A549 (cell line): ENCODE data around the gene DNASE1L1. TPM values are rescaled to one million over a fixed set of nuclear protein-coding genes. Genes with fewer than 3 reads are reported as not detected.

Experiments used
- ATAC-seq, 2 experiments: fragments of 200-7000 bp in 1 of 2; fragments of >200 bp in 1 of 2; cut with Nextera tagmentation in 1 of 2; cut with Tn5 transposase in 1 of 2; 3 replicates each; pipeline versions ENCODE4 v1.8.0 to v1.9.1; 2018 to 2020; ENCODE audit warnings: mild to moderate bottlenecking in 1 of 2, moderate library complexity in 1 of 2
- CTCF ChIA-PET: fragments of 300-600 bp; sonication (Branson Sonifier 250); formaldehyde crosslinking; extraction: SDS; loops from one replicate; lab custom pipeline; 2021; ENCODE audit warnings: antibody characterized with exemption, inconsistent platforms; lab: Yijun Ruan, JAX
- POLR2A ChIA-PET: fragments of 350-600 bp; formaldehyde crosslinking; extraction: SDS; loops from one replicate; lab custom pipeline; 2021; ENCODE audit warnings: antibody characterized with exemption, inconsistent platforms; lab: Yijun Ruan, JAX
- DNase-seq, 2 experiments: peaks; one replicate each; pipeline versions ENCODE4 v3.0.0 to v3.0.0-alpha.2; 2011 to 2016; ENCODE audit warnings: low read depth in 1 of 2, low spot score in 1 of 2
- FAIRE-seq: peaks from 2 replicates; lab custom pipeline; 2011; peaks lifted over from hg19 to GRCh38; lab: Jason Lieb, UNC
- H3K27ac ChIP-seq, 2 experiments: fragments of >200 bp; sonication (Bioruptor Twin); formaldehyde crosslinking; 3 replicates each; pipeline ENCODE4 v1.5.1; 2016 to 2017
- H3K4me1 ChIP-seq: fragments of >200 bp; sonication (Bioruptor Twin); formaldehyde crosslinking; 3 replicates; pipeline ENCODE4 v1.6.1; 2016
- H3K4me2 ChIP-seq: fragments of >200 bp; sonication (Bioruptor Twin); formaldehyde crosslinking; 3 replicates; pipeline ENCODE4 v1.6.1; 2016
- H3K4me3 ChIP-seq: fragments of >200 bp; sonication (Bioruptor Twin); formaldehyde crosslinking; 3 replicates; pipeline ENCODE4 v1.5.1; 2016
- H3K9me3 ChIP-seq: fragments of >200 bp; sonication (Bioruptor Twin); formaldehyde crosslinking; 3 replicates; pipeline ENCODE4 v1.6.1; 2016
- BHLHE40 ChIP-seq: IDR thresholded peaks from 2 replicates; pipeline ENCODE4 v1.6.1; 2012; ENCODE audit warnings: low read depth, low read length, inconsistent platforms
- CBX2 ChIP-seq: fragments of 200-600 bp; sonication (generic); IDR thresholded peaks from 2 replicates; pipeline ENCODE4 v1.6.1; 2016; ENCODE audit warnings: low read depth, mild to moderate bottlenecking, borderline replicate concordance
- CHD4 ChIP-seq: fragments of 200-600 bp; sonication (generic); IDR thresholded peaks from 2 replicates; pipeline ENCODE4 v1.6.1; 2016; ENCODE audit warnings: antibody characterized with exemption, mild to moderate bottlenecking, borderline replicate concordance
- E2F6 ChIP-seq: IDR thresholded peaks from 2 replicates; pipeline ENCODE4 v1.6.1; 2012; ENCODE audit warnings: low read depth, borderline replicate concordance
- EHF ChIP-seq: fragments of 250-450 bp; sonication (Bioruptor Pico); IDR thresholded peaks from 2 replicates; pipeline ENCODE4 v1.5.0; 2020; ENCODE audit warnings: mild to moderate bottlenecking
- ELK1 ChIP-seq: fragments of 150-350 bp; IDR thresholded peaks from 2 replicates; pipeline ENCODE4 v1.6.1; 2014; ENCODE audit warnings: low read depth, mild to moderate bottlenecking, low read length
- ESRRA ChIP-seq: fragments of 150-350 bp; IDR thresholded peaks from 2 replicates; pipeline ENCODE4 v1.6.1; 2014; ENCODE audit warnings: mild to moderate bottlenecking, low read length, borderline replicate concordance
- HOXA7 ChIP-seq: fragments of 250-450 bp; sonication (Bioruptor Pico); IDR thresholded peaks from 2 replicates; pipeline ENCODE4 v1.5.0; 2020; ENCODE audit warnings: mild to moderate bottlenecking, moderate library complexity
- JUNB ChIP-seq: fragments of >200 bp; sonication (Bioruptor Twin); formaldehyde crosslinking; IDR thresholded peaks from 2 replicates; pipeline ENCODE4 v1.6.1; 2016
- MYC ChIP-seq: IDR thresholded peaks from 2 replicates; pipeline ENCODE4 v1.6.1; 2012; ENCODE audit warnings: mild to moderate bottlenecking, inconsistent platforms, low read length, improper control_type of control experiment, borderline replicate concordance
- NFE2L2 ChIP-seq: fragments of 150-350 bp; conservative IDR thresholded peaks from 2 replicates; pipeline ENCODE4 v1.6.1; 2014; ENCODE audit warnings: low read length
- RCOR1 ChIP-seq: fragments of 150-350 bp; IDR thresholded peaks from 2 replicates; pipeline ENCODE4 v1.6.1; 2014; ENCODE audit warnings: antibody characterized with exemption, low read length, low read depth
- RFX5 ChIP-seq: fragments of 450-650 bp; IDR thresholded peaks from 2 replicates; pipeline ENCODE4 v1.7.1; 2014; ENCODE audit warnings: antibody characterized with exemption, mild to moderate bottlenecking, moderate library complexity
- RNF2 ChIP-seq: fragments of 200-600 bp; sonication (generic); IDR thresholded peaks from 2 replicates; pipeline ENCODE4 v1.6.1; 2016; ENCODE audit warnings: low read depth, mild to moderate bottlenecking, antibody characterized with exemption, moderate library complexity, borderline replicate concordance
- TFCP2L1 ChIP-seq: fragments of 250-450 bp; sonication (Bioruptor Pico); IDR thresholded peaks from 2 replicates; pipeline ENCODE4 v1.5.0; 2021; ENCODE audit warnings: mild to moderate bottlenecking
- TP53 ChIP-seq: fragments of 250-450 bp; sonication (Bioruptor Pico); IDR thresholded peaks from 2 replicates; pipeline ENCODE4 v1.5.0; 2021; ENCODE audit warnings: mild to moderate bottlenecking, moderate library complexity
- ZNF302 ChIP-seq: fragments of 250-450 bp; sonication (Bioruptor Pico); IDR thresholded peaks from 2 replicates; pipeline ENCODE4 v1.9.0; 2021; ENCODE audit warnings: inconsistent platforms, mild to moderate bottlenecking, moderate library complexity
- WGBS: methylation state at CpG from one replicate; pipeline ENCODE4 v1.1.6; 2017; ENCODE audit errors: missing lambda C conversion rate; 5-methylcytosine and 5-hydroxymethylcytosine counted together
- polyA plus RNA-seq, 4 experiments: library from polyadenylated mRNA; depleted of rRNA in 3 of 4; stranded (reverse); fragments of >200 nt; fragmentation: RNase III in 1 of 4; extraction: RNeasy Plus Mini Kit Qiagen cat#74134 plus additional on column Dnase treatment in 1 of 4; gene quantifications; 2 replicates in 3 of 4; 3 replicates in 1 of 4; pipeline ENCODE4 v1.2.3, GENCODE V29; 2011 to 2017
- TF ChIP-seq, protein P1 (sequence below): fragments of 250-450 bp; sonication (Bioruptor Pico); IDR thresholded peaks from 2 replicates; pipeline ENCODE4 v1.5.0; 2020; ENCODE audit warnings: low read depth, mild to moderate bottlenecking, moderate library complexity
- TF ChIP-seq, protein P2 (sequence below): fragments of 450-650 bp; IDR thresholded peaks from 2 replicates; pipeline ENCODE4 v1.6.1; 2014; ENCODE audit warnings: antibody characterized with exemption

Gene DNASE1L1
- polyA plus RNA-seq, 2 of the 4 experiments (the other 2 are of a cell fraction) = 14.3 to 24.5 TPM

DNA sequence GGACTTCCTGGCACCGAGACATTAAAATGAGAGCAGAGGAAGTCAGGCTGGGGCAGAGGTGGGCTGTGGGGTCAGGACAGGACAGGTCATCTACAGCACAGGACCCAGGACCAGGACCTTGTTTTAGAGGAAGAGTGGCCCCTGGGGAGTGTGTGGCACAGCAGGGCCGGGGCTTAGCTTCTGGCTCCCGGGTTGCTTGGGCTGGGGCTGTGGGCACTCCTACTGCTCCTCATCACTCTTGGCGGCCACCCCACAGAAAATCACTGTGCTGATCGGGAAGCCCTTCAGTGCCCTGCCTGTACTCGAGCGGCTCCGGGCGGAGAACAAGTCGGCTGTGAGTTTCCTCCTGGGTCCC lies 11.3 kb upstream of the DNASE1L1 start:
- POLR2A ChIA-PET = no interaction called here

DNA sequence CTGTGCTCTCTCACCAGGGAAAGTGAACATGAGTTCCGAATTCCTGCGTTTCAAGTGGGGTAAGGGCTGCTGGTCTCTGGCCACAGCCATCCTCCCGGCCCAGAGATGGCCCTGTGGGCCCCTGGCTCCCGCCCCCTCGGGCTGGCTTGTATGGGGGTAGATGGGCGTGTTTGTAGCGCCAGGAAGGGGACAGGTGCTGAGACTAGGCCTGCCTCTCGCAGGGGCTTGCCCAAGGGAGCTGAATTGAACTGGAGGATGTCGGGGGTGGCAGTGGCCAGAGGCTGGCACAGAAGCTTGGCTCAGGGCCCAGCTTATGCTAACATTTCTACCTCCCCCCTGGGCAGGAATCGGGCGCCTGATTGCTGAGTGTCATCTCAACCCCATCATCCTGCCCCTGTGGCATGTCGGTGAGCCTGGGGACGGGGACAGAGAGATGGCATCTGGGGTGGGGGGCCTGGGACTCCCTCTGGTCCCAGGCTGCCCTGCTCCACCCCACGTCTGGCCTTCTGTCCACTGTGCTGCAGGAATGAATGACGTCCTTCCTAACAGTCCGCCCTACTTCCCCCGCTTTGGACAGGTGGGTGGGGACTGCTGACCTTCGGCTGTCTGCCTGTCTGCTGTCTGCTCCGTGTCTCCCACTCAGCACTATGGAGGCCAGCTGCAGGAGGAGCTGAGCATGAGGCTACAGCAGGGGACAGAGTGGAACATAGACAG lies 10.8 kb upstream of the DNASE1L1 start:
- WGBS = 94% methylated on average over 16 of the region's 19 CpGs
- no peak overlapping the region for H3K4me2 ChIP-seq
- FAIRE-seq = no peak
- H3K9me3 ChIP-seq = no peaks in the 10 kb centered on the region
- ATAC-seq = peak in 1 of 2 experiments; percentile 15; a peak in 1 of 6 replicates
- ChIA-PET CTCF (interaction anchor here (1.3 to 1.4 kb wide), 2 partner anchors 35 to 114 kb away, joined by 3 read pairs; no protein-coding TSS in a partner anchor), POLR2A (no interaction called here)
- no peak for DNase-seq
- H3K4me1 ChIP-seq = no peaks in the 10 kb centered on the region
- H3K4me3 ChIP-seq = no peak overlapping the region
- TF ChIP-seq, protein P1, sequence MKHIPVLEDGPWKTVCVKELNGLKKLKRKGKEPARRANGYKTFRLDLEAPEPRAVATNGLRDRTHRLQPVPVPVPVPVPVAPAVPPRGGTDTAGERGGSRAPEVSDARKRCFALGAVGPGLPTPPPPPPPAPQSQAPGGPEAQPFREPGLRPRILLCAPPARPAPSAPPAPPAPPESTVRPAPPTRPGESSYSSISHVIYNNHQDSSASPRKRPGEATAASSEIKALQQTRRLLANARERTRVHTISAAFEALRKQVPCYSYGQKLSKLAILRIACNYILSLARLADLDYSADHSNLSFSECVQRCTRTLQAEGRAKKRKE = no peak
- no peak for TF ChIP-seq BHLHE40
- no peak for TF ChIP-seq TFCP2L1 (CRISPR knock-in tag)
- no peak for TF ChIP-seq JUNB
- no peak for TF ChIP-seq CHD4
- no peak for TF ChIP-seq HOXA7 (CRISPR knock-in tag)
- TF ChIP-seq ZNF302 = no peak
- no peak for TF ChIP-seq EHF (CRISPR knock-in tag)
- no peak for TF ChIP-seq E2F6
- no peak overlapping the region for H3K27ac ChIP-seq

More for the DNA sequence above, 11.3 kb upstream of the DNASE1L1 start:
- Histone ChIP-seq H3K27ac (no peak overlapping the region), H3K4me2 (no peak overlapping the region), H3K4me3 (no peak overlapping the region), H3K4me1 (no peaks in the 10 kb centered on the region)
- 92% methylated on average over 2 of the region's 10 CpGs for WGBS
- CTCF ChIA-PET = interaction anchor here (1.3 to 1.4 kb wide), 2 partner anchors 34 to 114 kb away, joined by 3 read pairs; no protein-coding TSS in a partner anchor
- ATAC-seq (no peak), DNase-seq (no peak)
- no peak for TF ChIP-seq ESRRA
- TF ChIP-seq CBX2 = no peak
- TF ChIP-seq RFX5 = no peak
- no peak for TF ChIP-seq TP53 (CRISPR knock-in tag)
- no peak for TF ChIP-seq RNF2
- no peak for TF ChIP-seq ELK1
- TF ChIP-seq TFCP2L1 (CRISPR knock-in tag) = no peak
- TF ChIP-seq, protein P2, sequence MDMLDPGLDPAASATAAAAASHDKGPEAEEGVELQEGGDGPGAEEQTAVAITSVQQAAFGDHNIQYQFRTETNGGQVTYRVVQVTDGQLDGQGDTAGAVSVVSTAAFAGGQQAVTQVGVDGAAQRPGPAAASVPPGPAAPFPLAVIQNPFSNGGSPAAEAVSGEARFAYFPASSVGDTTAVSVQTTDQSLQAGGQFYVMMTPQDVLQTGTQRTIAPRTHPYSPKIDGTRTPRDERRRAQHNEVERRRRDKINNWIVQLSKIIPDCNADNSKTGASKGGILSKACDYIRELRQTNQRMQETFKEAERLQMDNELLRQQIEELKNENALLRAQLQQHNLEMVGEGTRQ = no peak
- TF ChIP-seq, all 56 proteins: peak for 0
- no peaks in the 10 kb centered on the region for H3K9me3 ChIP-seq
- FAIRE-seq = no peak

- POLR2A ChIA-PET = no interaction called here
- 92% methylated on average over 7 of the region's 8 CpGs for WGBS
- no peak overlapping the region for H3K4me3 ChIP-seq
Measured at GRCh38 chrX:154419189-154419588, 10.1 kb upstream of the DNASE1L1 start.

More at GRCh38 chrX:154419189-154419588, 10.1 kb upstream of the DNASE1L1 start:
- H3K9me3 ChIP-seq = no peaks in the 10 kb centered on the region
- FAIRE-seq = no peak
- no peaks in the 10 kb centered on the region for H3K4me1 ChIP-seq
- CTCF ChIA-PET = interaction anchor here (1.4 kb wide), 1 partner anchor 115 kb away, joined by 3 read pairs; no protein-coding TSS in a partner anchor
- no peak overlapping the region for H3K4me2 ChIP-seq
- no peak for TF ChIP-seq ELK1
- TF ChIP-seq RCOR1 = no peak
- no peak for TF ChIP-seq RNF2
- TF ChIP-seq ESRRA = no peak
- no peak for TF ChIP-seq NFE2L2
- TF ChIP-seq ZNF302 = no peak
- no peak for TF ChIP-seq MYC
- no peak for DNase-seq
- no peak for ATAC-seq
- H3K27ac ChIP-seq = no peak overlapping the region
